Fibroblast of lung (primary cell): ENCODE data around the gene MAP3K2. TPM values are rescaled to one million over a fixed set of nuclear protein-coding genes. Genes with fewer than 3 reads are reported as not detected.

Experiments
- DNase-seq, 2 donors: peaks; one replicate each; pipeline versions ENCODE4 v3.0.0 to v3.0.0-alpha.2; 2010; ENCODE audit warnings: low read depth in 2 of 2
- H2AFZ ChIP-seq: 2 replicates; pipeline ENCODE4 v1.5.1; 2012; ENCODE audit warnings: low read length, control low read depth, inconsistent platforms
- H3K27ac ChIP-seq: 2 replicates; pipeline ENCODE4 v1.5.1; 2011; ENCODE audit warnings: low read length, control low read depth; ENCODE audit not compliant: insufficient read depth
- H3K27me3 ChIP-seq: 2 replicates; pipeline ENCODE4 v1.5.1; 2011; ENCODE audit warnings: mild to moderate bottlenecking, low read length; ENCODE audit not compliant: control insufficient read depth, insufficient read depth
- H3K36me3 ChIP-seq: 2 replicates; pipeline ENCODE4 v1.5.1; 2011; ENCODE audit warnings: low read length; ENCODE audit not compliant: control insufficient read depth, insufficient read depth
- H3K4me1 ChIP-seq: 2 replicates; pipeline ENCODE4 v1.5.1; 2011; ENCODE audit warnings: low read length; ENCODE audit not compliant: control insufficient read depth, insufficient read depth; ENCODE audit errors: extremely low read depth
- H3K4me2 ChIP-seq: 2 replicates; pipeline ENCODE4 v1.5.1; 2011; ENCODE audit warnings: low read length, control low read depth; ENCODE audit not compliant: insufficient read depth; ENCODE audit errors: extremely low read depth
- H3K4me3 ChIP-seq, 4 experiments: fragments of 200-600 bp in 1 of 4; sonication (generic) in 1 of 4; replicated peaks in 1 of 4; 2 replicates each; pipeline ENCODE4 v1.5.1; 2011 to 2016; ENCODE audit warnings: low read length in 4 of 4, low read depth in 3 of 4, mild to moderate bottlenecking in 3 of 4, control low read depth in 2 of 4, inconsistent platforms in 1 of 4, mixed read lengths in 1 of 4; ENCODE audit not compliant: insufficient read depth in 1 of 4; ENCODE audit errors: control extremely low read depth in 1 of 4
- H3K79me2 ChIP-seq: 2 replicates; pipeline ENCODE4 v1.5.1; 2012; ENCODE audit warnings: mild to moderate bottlenecking, low read length, inconsistent platforms; ENCODE audit not compliant: control insufficient read depth, insufficient read depth
- H3K9ac ChIP-seq: 2 replicates; pipeline ENCODE4 v1.5.1; 2011; ENCODE audit warnings: mild to moderate bottlenecking, low read length, control low read depth; ENCODE audit not compliant: insufficient read depth
- H3K9me3 ChIP-seq: 2 replicates; pipeline ENCODE4 v1.5.1; 2012; ENCODE audit warnings: low read depth, low read length; ENCODE audit not compliant: control insufficient read depth, insufficient read depth
- H4K20me1 ChIP-seq: 2 replicates; pipeline ENCODE4 v1.5.1; 2011; ENCODE audit warnings: low read length; ENCODE audit not compliant: control insufficient read depth, insufficient read depth; ENCODE audit errors: extremely low read depth
- EZH2 ChIP-seq: IDR thresholded peaks from 2 replicates; pipeline ENCODE4 v1.5.1; 2012; ENCODE audit warnings: low read length, control low read depth, mild to moderate bottlenecking; ENCODE audit errors: missing control alignments
- polyA plus RNA-seq, 2 donors: library from polyadenylated mRNA; depleted of rRNA in 1 of 2; stranded (reverse) in 1 of 2; unstranded in 1 of 2; fragments of >200 nt; gene quantifications; 2 replicates each; pipeline ENCODE4 v1.2.1, GENCODE V29; 2011 to 2012; ENCODE audit warnings: missing spikeins in 1 of 2
- total RNA-seq: library from RNA; depleted of rRNA; stranded (reverse); fragments of >200 nt; gene quantifications from 2 replicates; pipeline ENCODE4 v1.2.1, GENCODE V29; 2014
- TF ChIP-seq, protein P1 (sequence below), 2 donors: IDR thresholded peaks in 1 of 2; conservative IDR thresholded peaks in 1 of 2; 1 replicate in 1 of 2; 2 replicates in 1 of 2; pipeline ENCODE4 v1.5.1; 2011 to 2012; ENCODE audit warnings: low read length in 2 of 2, control low read depth in 1 of 2, inconsistent platforms in 1 of 2, low read depth in 1 of 2, mild to moderate bottlenecking in 1 of 2

Gene MAP3K2
- total and polyA plus RNA-seq, 2 donors (not counting 1 experiment from before 2014, with no cell fraction given): 15.6 to 30.1 TPM

DNA sequence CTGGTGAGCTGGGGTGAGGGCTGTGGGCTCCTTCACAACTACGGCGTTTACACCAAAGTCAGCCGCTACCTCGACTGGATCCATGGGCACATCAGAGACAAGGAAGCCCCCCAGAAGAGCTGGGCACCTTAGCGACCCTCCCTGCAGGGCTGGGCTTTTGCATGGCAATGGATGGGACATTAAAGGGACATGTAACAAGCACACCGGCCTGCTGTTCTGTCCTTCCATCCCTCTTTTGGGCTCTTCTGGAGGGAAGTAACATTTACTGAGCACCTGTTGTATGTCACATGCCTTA, 41.0 kb upstream of the MAP3K2 start:
- Histone ChIP-seq H4K20me1 (no peaks in the 10 kb centered on the region), H3K27me3 (peaks cover under 1% of the 10 kb centered on the region), H2AFZ (no peak overlapping the region), H3K4me1 (no peaks in the 10 kb centered on the region), H3K79me2 (no peaks in the 10 kb centered on the region), H3K27ac (no peak overlapping the region), H3K36me3 (no peaks in the 10 kb centered on the region), H3K4me3 (no peak overlapping the region), H3K9me3 (no peaks in the 10 kb centered on the region), H3K9ac (no peak overlapping the region), H3K4me2 (no peak overlapping the region)
- no peak for DNase-seq
- TF ChIP-seq, protein P1, sequence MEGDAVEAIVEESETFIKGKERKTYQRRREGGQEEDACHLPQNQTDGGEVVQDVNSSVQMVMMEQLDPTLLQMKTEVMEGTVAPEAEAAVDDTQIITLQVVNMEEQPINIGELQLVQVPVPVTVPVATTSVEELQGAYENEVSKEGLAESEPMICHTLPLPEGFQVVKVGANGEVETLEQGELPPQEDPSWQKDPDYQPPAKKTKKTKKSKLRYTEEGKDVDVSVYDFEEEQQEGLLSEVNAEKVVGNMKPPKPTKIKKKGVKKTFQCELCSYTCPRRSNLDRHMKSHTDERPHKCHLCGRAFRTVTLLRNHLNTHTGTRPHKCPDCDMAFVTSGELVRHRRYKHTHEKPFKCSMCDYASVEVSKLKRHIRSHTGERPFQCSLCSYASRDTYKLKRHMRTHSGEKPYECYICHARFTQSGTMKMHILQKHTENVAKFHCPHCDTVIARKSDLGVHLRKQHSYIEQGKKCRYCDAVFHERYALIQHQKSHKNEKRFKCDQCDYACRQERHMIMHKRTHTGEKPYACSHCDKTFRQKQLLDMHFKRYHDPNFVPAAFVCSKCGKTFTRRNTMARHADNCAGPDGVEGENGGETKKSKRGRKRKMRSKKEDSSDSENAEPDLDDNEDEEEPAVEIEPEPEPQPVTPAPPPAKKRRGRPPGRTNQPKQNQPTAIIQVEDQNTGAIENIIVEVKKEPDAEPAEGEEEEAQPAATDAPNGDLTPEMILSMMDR (conservative IDR thresholded peaks at IDR 0.05 in 1 of 2, IDR thresholded peaks at IDR 0.05 in 1 of 2; ENCODE audit: low read depth in 1 of 2, low read length in 2 of 2): no peak
- no peak for TF ChIP-seq EZH2

DNA sequence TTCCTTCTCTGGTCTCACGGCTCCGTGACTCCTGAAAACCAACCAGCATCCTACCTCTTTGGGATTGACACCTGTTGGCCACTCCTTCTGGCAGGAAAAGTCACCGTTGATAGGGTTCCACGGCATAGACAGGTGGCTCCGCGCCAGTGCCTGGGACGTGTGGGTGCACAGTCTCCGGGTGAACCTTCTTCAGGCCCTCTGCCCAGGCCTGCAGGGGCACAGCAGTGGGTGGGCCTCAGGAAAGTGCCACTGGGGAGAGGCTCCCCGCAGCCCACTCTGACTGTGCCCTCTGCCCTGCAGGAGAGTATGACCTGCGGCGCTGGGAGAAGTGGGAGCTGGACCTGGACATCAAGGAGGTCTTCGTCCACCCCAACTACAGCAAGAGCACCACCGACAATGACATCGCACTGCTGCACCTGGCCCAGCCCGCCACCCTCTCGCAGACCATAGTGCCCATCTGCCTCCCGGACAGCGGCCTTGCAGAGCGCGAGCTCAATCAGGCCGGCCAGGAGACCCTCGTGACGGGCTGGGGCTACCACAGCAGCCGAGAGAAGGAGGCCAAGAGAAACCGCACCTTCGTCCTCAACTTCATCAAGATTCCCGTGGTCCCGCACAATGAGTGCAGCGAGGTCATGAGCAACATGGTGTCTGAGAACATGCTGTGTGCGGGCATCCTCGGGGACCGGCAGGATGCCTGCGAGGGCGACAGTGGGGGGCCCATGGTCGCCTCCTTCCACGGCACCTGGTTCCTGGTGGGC, 40.5 kb upstream of the MAP3K2 start:
- Histone ChIP-seq H3K9me3 (no peaks in the 10 kb centered on the region), H2AFZ (no peak overlapping the region), H3K27me3 (peaks cover 4% of the 10 kb centered on the region), H3K79me2 (no peaks in the 10 kb centered on the region), H3K36me3 (no peaks in the 10 kb centered on the region), H3K4me2 (no peak overlapping the region), H3K4me1 (no peaks in the 10 kb centered on the region), H4K20me1 (no peaks in the 10 kb centered on the region), H3K27ac (no peak overlapping the region), H3K9ac (no peak overlapping the region), H3K4me3 (no peak overlapping the region)
- TF ChIP-seq, protein P1 (conservative IDR thresholded peaks at IDR 0.05 in 1 of 2, IDR thresholded peaks at IDR 0.05 in 1 of 2; ENCODE audit: low read depth in 1 of 2, low read length in 2 of 2): no peak
- TF ChIP-seq EZH2: no peak
- DNase-seq: no peak

DNA sequence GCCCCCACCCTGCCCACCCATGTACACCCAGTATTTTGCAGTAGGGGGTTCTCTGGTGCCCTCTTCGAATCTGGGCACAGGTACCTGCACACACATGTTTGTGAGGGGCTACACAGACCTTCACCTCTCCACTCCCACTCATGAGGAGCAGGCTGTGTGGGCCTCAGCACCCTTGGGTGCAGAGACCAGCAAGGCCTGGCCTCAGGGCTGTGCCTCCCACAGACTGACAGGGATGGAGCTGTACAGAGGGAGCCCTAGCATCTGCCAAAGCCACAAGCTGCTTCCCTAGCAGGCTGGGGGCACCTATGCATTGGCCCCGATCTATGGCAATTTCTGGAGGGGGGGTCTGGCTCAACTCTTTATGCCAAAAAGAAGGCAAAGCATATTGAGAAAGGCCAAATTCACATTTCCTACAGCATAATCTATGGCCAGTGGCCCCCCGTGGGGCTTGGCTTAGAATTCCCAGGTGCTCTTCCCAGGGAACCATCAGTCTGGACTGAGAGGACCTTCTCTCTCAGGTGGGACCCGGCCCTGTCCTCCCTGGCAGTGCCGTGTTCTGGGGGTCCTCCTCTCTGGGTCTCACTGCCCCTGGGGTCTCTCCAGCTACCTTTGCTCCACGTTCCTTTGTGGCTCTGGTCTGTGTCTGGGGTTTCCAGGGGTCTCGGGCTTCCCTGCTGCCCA, 39.7 kb upstream of the MAP3K2 start:
- Histone ChIP-seq H3K9me3 (no peaks in the 10 kb centered on the region), H2AFZ (no peak overlapping the region), H3K4me2 (no peak overlapping the region), H3K4me1 (no peaks in the 10 kb centered on the region), H4K20me1 (no peaks in the 10 kb centered on the region), H3K79me2 (no peaks in the 10 kb centered on the region), H3K4me3 (no peak overlapping the region), H3K27ac (no peak overlapping the region), H3K27me3 (peaks cover 10% of the 10 kb centered on the region), H3K9ac (no peak overlapping the region), H3K36me3 (no peaks in the 10 kb centered on the region)
- TF ChIP-seq, protein P1 (conservative IDR thresholded peaks at IDR 0.05 in 1 of 2, IDR thresholded peaks at IDR 0.05 in 1 of 2; ENCODE audit: low read depth in 1 of 2, low read length in 2 of 2): no peak
- DNase-seq: no peak
